ENCODE data around the gene INPP5J. TPM values are rescaled to one million over a fixed set of nuclear protein-coding genes. Genes with fewer than 3 reads are reported as not detected.

The INPP5J gene
- total and polyA plus RNA-seq, 7 donors: 1.1 to 15.3 (median 2.2) TPM

DNA sequence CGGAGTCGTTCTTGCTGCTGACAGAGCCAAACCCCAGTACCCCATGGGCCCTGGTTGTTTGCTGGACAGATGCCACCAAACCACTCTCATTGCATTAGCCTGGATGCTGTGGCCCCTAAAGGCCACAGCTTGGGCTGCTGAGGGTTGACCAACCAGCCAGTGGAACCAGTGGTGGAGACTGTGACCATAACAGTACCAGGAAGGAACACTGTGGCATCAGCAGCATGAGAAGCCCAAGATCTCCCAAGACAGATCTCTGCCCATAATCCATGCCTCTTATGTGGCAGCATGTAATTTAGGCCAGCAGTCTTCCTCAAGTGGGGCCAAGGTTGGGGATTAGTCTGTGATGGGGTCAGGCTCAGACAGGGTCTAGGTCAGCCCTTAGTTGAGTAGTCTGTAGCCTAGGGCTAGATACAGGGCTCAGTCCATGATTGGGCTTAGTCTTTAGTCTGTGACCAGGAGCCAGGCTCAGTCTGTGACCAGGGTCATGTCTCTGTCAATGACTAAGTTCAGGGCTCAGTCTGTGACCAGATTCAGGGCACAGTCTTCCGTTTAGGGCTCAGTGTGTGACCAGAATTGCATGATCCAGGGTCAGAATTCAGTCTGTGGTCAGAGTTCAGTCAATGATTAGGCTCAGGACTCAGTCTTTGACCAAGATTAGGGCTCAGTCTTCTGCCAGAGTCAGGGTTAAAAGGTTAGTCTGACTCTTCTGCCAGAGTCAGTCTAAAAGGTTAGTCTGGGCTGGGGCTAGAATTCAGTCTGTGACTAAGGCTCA is 4.5 kb upstream of the INPP5J start:
- Histone ChIP-seq H3K27ac (no peak overlapping the region), H3K4me1 (peaks cover 0 to 14% (median 13%) of the 10 kb centered on the region in 4 donors), H3K9me3 (no peaks in the 10 kb centered on the region), H3K4me3 (no peak overlapping the region), H3K27me3 (no peaks in the 10 kb centered on the region), H3K36me3 (no peaks in the 10 kb centered on the region)
- TF ChIP-seq EP300 (IDR thresholded peaks at IDR 0.05) (no peak), POLR2AphosphoS5 (IDR thresholded peaks at IDR 0.05) (no peak), POLR2A (IDR thresholded peaks at IDR 0.05) (no peak)
- TF ChIP-seq, protein P1, sequence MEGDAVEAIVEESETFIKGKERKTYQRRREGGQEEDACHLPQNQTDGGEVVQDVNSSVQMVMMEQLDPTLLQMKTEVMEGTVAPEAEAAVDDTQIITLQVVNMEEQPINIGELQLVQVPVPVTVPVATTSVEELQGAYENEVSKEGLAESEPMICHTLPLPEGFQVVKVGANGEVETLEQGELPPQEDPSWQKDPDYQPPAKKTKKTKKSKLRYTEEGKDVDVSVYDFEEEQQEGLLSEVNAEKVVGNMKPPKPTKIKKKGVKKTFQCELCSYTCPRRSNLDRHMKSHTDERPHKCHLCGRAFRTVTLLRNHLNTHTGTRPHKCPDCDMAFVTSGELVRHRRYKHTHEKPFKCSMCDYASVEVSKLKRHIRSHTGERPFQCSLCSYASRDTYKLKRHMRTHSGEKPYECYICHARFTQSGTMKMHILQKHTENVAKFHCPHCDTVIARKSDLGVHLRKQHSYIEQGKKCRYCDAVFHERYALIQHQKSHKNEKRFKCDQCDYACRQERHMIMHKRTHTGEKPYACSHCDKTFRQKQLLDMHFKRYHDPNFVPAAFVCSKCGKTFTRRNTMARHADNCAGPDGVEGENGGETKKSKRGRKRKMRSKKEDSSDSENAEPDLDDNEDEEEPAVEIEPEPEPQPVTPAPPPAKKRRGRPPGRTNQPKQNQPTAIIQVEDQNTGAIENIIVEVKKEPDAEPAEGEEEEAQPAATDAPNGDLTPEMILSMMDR (IDR thresholded peaks at IDR 0.05): no peak
- intact Hi-C loops (cut with DNase I): no loop called here
- no peak for DNase-seq
- WGBS, 2 donors: 83 to 89% methylated on average over 3 of the region's 3 CpGs

DNA sequence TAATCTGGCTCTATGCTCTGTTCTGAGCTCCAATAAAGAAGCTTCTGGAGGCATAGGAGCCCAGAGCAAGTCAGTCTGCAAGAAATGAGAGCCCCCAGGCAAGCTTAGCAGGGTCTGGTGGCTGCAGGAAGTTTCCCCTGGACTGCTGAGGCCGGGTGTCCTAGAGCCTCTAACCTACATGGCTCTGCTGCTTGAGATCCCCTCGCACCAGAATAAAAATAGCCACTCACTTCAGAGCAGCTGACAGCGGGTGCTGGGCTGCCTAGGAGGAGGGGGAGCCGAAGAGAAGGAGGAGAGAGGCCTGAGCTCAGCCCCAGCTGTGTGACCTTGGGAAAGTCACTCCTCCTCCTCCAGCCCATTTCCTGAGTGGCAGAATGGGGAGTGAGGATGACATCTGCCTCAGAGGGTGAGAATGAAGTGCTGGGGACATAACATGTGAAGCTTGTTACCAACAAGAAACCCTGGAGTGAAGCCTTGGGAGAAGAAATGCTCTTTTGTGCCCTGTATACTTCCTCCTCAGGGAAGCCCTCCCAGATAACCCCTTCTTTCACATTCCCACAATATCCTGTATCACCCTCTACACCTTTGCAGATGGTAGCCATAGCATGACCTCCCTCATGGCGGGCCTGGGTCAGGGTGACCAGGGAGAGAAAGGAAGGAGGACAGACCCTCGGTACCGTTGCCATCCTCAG is 3.6 kb upstream of the INPP5J start:
- peaks cover 0 to 18% (median 15%) of the 10 kb centered on the region in 4 donors for H3K4me1 ChIP-seq
- H3K9me3 ChIP-seq: no peaks in the 10 kb centered on the region
- 76 to 85% methylated on average over 7 of the region's 7 CpGs for WGBS, 2 donors
- DNase-seq: no peak
- H3K4me3 ChIP-seq: no peak overlapping the region
- H3K36me3 ChIP-seq: no peaks in the 10 kb centered on the region
- intact Hi-C loops (cut with DNase I): no loop called here
- no peaks in the 10 kb centered on the region for H3K27me3 ChIP-seq
- no peak overlapping the region for H3K27ac ChIP-seq
- TF ChIP-seq POLR2A (IDR thresholded peaks at IDR 0.05): no peak
- no peak for TF ChIP-seq POLR2AphosphoS5 (IDR thresholded peaks at IDR 0.05)
- TF ChIP-seq EP300 (IDR thresholded peaks at IDR 0.05): no peak
- TF ChIP-seq, protein P1 (IDR thresholded peaks at IDR 0.05): no peak

DNA sequence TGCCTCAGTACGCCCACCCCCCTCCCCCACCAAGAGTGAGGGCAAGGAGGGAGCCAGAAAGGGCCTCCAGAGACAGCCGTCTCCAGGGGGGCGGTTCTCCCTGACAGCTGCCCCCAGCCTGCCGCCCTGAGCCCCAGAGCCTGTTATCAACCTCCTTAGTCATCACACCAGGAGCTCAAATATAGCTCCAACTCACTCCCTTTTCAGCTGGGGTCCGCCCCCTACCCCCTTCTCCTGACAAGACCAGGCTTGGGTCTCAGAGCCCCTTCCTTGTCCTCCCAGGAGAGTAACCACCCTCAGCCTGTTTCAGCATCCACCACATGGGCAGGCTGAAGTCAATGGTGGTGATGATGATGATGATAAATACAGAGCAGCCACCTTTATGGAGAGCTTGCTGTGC is 2.5 kb upstream of the INPP5J start:
- Histone ChIP-seq H3K27me3 (no peaks in the 10 kb centered on the region), H3K4me3 (no peak overlapping the region), H3K36me3 (no peaks in the 10 kb centered on the region), H3K27ac (no peak overlapping the region), H3K4me1 (peaks cover 0 to 18% (median 15%) of the 10 kb centered on the region in 4 donors), H3K9me3 (no peaks in the 10 kb centered on the region)
- no peak for TF ChIP-seq POLR2A (IDR thresholded peaks at IDR 0.05)
- TF ChIP-seq, protein P1 (IDR thresholded peaks at IDR 0.05): no peak
- no peak for TF ChIP-seq POLR2AphosphoS5 (IDR thresholded peaks at IDR 0.05)
- TF ChIP-seq EP300 (IDR thresholded peaks at IDR 0.05): no peak
- WGBS, 2 donors: 80 to 87% methylated on average over 5 of the region's 5 CpGs
- intact Hi-C loops (cut with DNase I): loop anchor here (10.0 kb wide), 1 partner anchor 355 kb away; no protein-coding TSS in a partner anchor
- DNase-seq: no peak

DNA sequence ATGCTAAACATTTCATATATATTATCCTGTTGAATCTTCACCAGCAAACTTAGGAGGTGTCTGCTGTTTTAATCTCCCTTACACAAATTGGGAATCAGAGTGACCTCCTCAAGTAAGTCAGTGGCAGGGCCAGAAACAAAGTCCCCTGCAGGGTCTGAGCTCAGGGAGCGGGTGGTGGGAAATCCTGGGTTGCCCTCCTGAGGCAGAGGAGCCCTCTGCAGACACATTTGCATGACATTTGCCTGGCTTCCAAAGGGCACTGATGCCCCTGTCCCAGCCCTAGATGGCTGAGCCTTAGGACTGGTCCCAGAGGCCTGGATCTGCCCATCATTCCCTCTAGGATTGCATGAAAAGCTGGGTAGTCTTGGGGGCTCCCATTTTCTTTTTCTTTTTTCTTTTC is 2.1 kb upstream of the INPP5J start:
- DNase-seq: no peak
- Histone ChIP-seq H3K27ac (no peak overlapping the region), H3K4me1 (peaks cover 0 to 18% (median 15%) of the 10 kb centered on the region in 4 donors), H3K4me3 (no peak overlapping the region), H3K27me3 (no peaks in the 10 kb centered on the region), H3K9me3 (no peaks in the 10 kb centered on the region), H3K36me3 (no peaks in the 10 kb centered on the region)
- WGBS, 2 donors: 94 to 95% methylated on average over 1 of the region's 1 CpG
- TF ChIP-seq, protein P1 (IDR thresholded peaks at IDR 0.05): no peak
- no peak for TF ChIP-seq POLR2AphosphoS5 (IDR thresholded peaks at IDR 0.05)
- intact Hi-C loops (cut with DNase I): loop anchor here (10.0 kb wide), 1 partner anchor 356 kb away; no protein-coding TSS in a partner anchor

Measured in sigmoid colon (tissue), 7 donors.